Nephron (organoid): ENCODE measurements around the gene ARL4C.

Source experiments
- H3K27ac Mint-ChIP-seq, 3 experiments: 2 replicates each; pipeline ENCODE4 v1.8.0; 2020; ENCODE audit warnings: mixed read lengths in 3 of 3, mild to moderate bottlenecking in 2 of 3, moderate library complexity in 1 of 3
- H3K27me3 Mint-ChIP-seq: 2 replicates; pipeline ENCODE4 v1.8.0; 2021; ENCODE audit warnings: low read depth, mild to moderate bottlenecking, moderate library complexity, mixed read lengths
- H3K36me3 Mint-ChIP-seq: 2 replicates; pipeline ENCODE4 v1.8.0; 2020; ENCODE audit warnings: low read depth, mixed read lengths
- H3K4me1 Mint-ChIP-seq: 2 replicates; pipeline ENCODE4 v1.8.0; 2020; ENCODE audit warnings: mixed read lengths
- H3K4me3 Mint-ChIP-seq, 3 experiments: 2 replicates each; pipeline ENCODE4 v1.8.0; 2020; ENCODE audit warnings: mild to moderate bottlenecking in 3 of 3, mixed read lengths in 3 of 3, moderate library complexity in 2 of 3
- H3K9me3 Mint-ChIP-seq: 2 replicates; pipeline ENCODE4 v1.8.0; 2020; ENCODE audit warnings: mixed read lengths
- TF ChIP-seq, protein P1 (sequence below), 3 experiments: fragments of 200-600 bp; sonication (generic); IDR thresholded peaks; one replicate each; pipeline ENCODE4 v1.5.0; 2021; ENCODE audit warnings: antibody characterized with exemption in 3 of 3; ENCODE audit not compliant: unreplicated experiment in 3 of 3

ARL4C gene

DNA sequence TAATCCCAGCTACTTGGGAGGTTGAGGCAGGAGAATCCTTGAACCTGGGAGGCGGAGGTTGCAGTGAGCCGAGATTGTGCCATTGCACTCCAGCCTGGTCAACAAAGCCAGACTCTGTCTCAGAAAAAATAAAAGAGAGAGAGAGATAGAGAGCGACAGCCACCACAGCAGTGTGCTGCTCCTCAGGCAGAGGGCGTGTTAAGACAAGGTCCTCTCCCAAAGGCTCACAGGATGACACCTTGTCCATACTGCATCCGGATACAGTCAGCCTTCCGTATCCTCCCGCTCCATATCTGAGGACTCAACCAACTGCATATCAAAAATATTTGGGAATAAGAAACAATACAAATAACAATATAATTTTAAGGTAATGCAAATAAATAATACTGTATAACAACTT lies 20.1 kb downstream of the ARL4C start:
- Mint-ChIP-seq H3K36me3 (no peaks in the 10 kb centered on the region), H3K9me3 (peaks cover 5% of the 10 kb centered on the region), H3K4me1 (no peaks in the 10 kb centered on the region), H3K27me3 (no peaks in the 10 kb centered on the region), H3K27ac (no peak overlapping the region), H3K4me3 (no peak overlapping the region)
- TF ChIP-seq, protein P1, sequence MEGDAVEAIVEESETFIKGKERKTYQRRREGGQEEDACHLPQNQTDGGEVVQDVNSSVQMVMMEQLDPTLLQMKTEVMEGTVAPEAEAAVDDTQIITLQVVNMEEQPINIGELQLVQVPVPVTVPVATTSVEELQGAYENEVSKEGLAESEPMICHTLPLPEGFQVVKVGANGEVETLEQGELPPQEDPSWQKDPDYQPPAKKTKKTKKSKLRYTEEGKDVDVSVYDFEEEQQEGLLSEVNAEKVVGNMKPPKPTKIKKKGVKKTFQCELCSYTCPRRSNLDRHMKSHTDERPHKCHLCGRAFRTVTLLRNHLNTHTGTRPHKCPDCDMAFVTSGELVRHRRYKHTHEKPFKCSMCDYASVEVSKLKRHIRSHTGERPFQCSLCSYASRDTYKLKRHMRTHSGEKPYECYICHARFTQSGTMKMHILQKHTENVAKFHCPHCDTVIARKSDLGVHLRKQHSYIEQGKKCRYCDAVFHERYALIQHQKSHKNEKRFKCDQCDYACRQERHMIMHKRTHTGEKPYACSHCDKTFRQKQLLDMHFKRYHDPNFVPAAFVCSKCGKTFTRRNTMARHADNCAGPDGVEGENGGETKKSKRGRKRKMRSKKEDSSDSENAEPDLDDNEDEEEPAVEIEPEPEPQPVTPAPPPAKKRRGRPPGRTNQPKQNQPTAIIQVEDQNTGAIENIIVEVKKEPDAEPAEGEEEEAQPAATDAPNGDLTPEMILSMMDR (IDR thresholded peaks at IDR 0.05; ENCODE audit: unreplicated experiment in 3 of 3), result no peak

GRCh38 chr2:234474654-234475053 lies 22.2 kb downstream of the ARL4C start:
- Mint-ChIP-seq H3K27ac (no peak overlapping the region), H3K9me3 (peaks cover 5% of the 10 kb centered on the region), H3K4me1 (no peaks in the 10 kb centered on the region), H3K4me3 (no peak overlapping the region), H3K36me3 (no peaks in the 10 kb centered on the region), H3K27me3 (no peaks in the 10 kb centered on the region)
- TF ChIP-seq, protein P1 (IDR thresholded peaks at IDR 0.05; ENCODE audit: unreplicated experiment in 3 of 3), result no peak

DNA sequence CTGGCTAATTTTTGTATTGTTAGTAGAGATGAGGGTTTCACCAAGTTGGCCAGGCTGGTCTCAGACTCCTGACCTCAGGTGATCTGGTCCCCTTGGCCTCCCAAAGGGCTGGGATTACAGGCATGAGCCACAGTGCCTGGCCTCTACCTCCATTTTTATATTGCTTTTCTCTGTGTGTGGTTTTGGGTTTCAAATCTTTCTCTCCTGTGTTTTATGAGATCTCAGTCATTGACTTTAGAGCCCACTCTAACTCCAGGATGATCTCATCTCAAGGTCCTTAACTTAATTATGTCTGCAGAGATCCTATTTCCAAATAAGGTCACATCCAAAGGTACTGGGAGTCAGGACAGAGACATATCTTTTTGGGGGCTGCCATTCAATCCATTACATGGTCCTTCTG lies 24.7 kb downstream of the ARL4C start:
- no peak overlapping the region for H3K27ac Mint-ChIP-seq
- H3K9me3 Mint-ChIP-seq, result peaks cover 5% of the 10 kb centered on the region
- H3K4me1 Mint-ChIP-seq, result no peaks in the 10 kb centered on the region
- no peak overlapping the region for H3K4me3 Mint-ChIP-seq
- no peaks in the 10 kb centered on the region for H3K36me3 Mint-ChIP-seq
- TF ChIP-seq, protein P1 (IDR thresholded peaks at IDR 0.05; ENCODE audit: unreplicated experiment in 3 of 3), result no peak
- H3K27me3 Mint-ChIP-seq, result no peaks in the 10 kb centered on the region

DNA sequence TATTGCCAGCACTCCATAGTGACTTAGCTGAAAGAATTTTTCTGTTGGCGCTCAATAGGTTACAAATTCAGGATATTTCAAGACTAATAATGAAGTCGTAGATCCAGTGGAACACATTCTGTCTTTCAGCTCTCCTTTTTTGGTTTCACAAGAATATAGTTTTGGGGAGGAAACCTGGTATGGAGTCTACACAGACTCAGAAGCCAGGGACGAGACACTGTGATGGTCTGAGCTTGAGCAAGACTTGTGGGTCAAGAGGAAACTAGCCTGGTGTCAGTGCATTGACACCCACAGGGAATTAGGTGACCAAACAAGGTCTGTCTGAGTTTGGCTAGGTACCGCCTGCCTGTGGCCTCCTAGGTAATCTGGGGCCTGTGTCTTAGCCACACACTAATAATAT lies 26.9 kb downstream of the ARL4C start:
- no peaks in the 10 kb centered on the region for H3K36me3 Mint-ChIP-seq
- H3K27me3 Mint-ChIP-seq, result no peaks in the 10 kb centered on the region
- TF ChIP-seq, protein P1 (IDR thresholded peaks at IDR 0.05; ENCODE audit: unreplicated experiment in 3 of 3), result no peak
- H3K4me3 Mint-ChIP-seq, result no peak overlapping the region
- no peaks in the 10 kb centered on the region for H3K4me1 Mint-ChIP-seq
- peaks cover 8% of the 10 kb centered on the region for H3K9me3 Mint-ChIP-seq
- no peak overlapping the region for H3K27ac Mint-ChIP-seq

- Mint-ChIP-seq H3K4me3 (no peak overlapping the region), H3K4me1 (no peaks in the 10 kb centered on the region), H3K27me3 (no peaks in the 10 kb centered on the region), H3K36me3 (no peaks in the 10 kb centered on the region), H3K27ac (no peak overlapping the region), H3K9me3 (peaks cover 8% of the 10 kb centered on the region)
- TF ChIP-seq, protein P1 (IDR thresholded peaks at IDR 0.05; ENCODE audit: unreplicated experiment in 3 of 3), result no peak
Measured at GRCh38 chr2:234469251-234469845, 27.5 kb downstream of the ARL4C start.

- no peaks in the 10 kb centered on the region for H3K4me1 Mint-ChIP-seq
- no peaks in the 10 kb centered on the region for H3K36me3 Mint-ChIP-seq
- no peak overlapping the region for H3K4me3 Mint-ChIP-seq
- H3K27me3 Mint-ChIP-seq, result no peaks in the 10 kb centered on the region
- peaks cover 3% of the 10 kb centered on the region for H3K9me3 Mint-ChIP-seq
- no peak overlapping the region for H3K27ac Mint-ChIP-seq
- TF ChIP-seq, protein P1 (IDR thresholded peaks at IDR 0.05; ENCODE audit: unreplicated experiment in 3 of 3), result no peak
Measured at GRCh38 chr2:234468503-234468902, 28.4 kb downstream of the ARL4C start.
